ENCODE data around the gene RUSC2.

DNA sequence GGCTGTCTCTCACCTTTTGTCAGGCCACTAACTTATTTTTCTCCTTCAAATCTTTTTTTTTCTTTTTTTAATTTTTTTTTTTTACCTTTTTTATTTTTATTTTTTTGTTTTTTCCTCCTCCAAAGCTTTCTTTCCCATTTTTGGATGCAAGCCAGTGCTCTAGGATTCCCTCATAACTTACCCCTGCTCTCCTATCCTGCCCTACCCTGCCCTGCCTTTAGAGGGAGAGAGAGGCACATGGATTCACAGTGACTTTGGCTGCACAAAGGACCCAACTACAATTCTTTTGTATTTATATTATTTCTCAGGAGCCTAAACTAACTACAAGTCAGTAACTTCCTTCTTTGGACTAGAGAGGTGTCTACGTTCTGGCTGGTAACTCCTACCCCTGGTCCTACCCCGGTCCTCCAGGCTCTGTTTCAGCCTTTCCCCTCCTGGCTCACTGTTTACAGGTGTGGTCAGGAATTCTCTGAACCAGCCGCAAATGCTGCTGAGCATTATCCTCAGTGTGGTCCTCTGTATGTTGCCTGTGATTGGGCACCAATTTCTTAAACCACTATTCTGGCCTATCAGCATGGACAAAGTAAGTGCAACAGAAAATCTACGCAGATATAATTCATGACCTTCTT is 8.4 kb upstream of the RUSC2 start:
- TF ChIP-seq, protein P1, sequence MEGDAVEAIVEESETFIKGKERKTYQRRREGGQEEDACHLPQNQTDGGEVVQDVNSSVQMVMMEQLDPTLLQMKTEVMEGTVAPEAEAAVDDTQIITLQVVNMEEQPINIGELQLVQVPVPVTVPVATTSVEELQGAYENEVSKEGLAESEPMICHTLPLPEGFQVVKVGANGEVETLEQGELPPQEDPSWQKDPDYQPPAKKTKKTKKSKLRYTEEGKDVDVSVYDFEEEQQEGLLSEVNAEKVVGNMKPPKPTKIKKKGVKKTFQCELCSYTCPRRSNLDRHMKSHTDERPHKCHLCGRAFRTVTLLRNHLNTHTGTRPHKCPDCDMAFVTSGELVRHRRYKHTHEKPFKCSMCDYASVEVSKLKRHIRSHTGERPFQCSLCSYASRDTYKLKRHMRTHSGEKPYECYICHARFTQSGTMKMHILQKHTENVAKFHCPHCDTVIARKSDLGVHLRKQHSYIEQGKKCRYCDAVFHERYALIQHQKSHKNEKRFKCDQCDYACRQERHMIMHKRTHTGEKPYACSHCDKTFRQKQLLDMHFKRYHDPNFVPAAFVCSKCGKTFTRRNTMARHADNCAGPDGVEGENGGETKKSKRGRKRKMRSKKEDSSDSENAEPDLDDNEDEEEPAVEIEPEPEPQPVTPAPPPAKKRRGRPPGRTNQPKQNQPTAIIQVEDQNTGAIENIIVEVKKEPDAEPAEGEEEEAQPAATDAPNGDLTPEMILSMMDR (conservative IDR thresholded peaks at IDR 0.05; ENCODE audit: low read length): peak; percentile 74
- TF ChIP-seq EZH2phosphoT487 (IDR thresholded peaks at IDR 0.05; ENCODE audit: borderline replicate concordance, low read depth, low read length): no peak

Data from OCI-LY7 (cell line).